Midbrain (tissue), 1 donor: ENCODE measurements around the gene ERICH4.
A peak's percentile ranks its signal among the peaks of the same experiment; 100 is the strongest.

ENCODE experiments used
- DNase-seq: peaks from one replicate; lab custom pipeline; 2025; lab: John Stamatoyannopoulos, UW

ERICH4 gene

DNA sequence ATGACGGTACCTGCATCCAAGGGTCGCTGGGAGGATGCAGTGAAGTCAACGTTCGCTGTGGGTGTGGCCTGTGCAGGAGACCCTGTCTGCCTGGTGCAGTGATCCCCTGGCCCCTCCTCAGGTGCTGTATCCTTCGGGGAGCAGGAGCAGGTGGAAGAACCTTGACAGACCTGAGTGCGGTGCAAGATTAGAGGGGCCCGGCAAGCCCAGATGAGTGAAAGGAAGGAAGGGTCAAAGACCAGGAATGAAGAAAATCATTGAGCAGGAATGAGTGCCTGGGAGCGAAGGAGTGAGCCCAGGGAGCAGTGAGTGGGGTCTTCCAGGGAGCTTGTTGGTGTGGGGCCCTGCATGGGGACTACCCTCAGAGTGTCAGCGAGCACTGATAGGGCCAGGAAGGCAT is 28.5 kb upstream of the ERICH4 start:
- DNase-seq: no peak

- no peak for DNase-seq
These were observed 27.8 kb upstream of the ERICH4 start for GRCh38 chr19:41415154-41415571.

DNA sequence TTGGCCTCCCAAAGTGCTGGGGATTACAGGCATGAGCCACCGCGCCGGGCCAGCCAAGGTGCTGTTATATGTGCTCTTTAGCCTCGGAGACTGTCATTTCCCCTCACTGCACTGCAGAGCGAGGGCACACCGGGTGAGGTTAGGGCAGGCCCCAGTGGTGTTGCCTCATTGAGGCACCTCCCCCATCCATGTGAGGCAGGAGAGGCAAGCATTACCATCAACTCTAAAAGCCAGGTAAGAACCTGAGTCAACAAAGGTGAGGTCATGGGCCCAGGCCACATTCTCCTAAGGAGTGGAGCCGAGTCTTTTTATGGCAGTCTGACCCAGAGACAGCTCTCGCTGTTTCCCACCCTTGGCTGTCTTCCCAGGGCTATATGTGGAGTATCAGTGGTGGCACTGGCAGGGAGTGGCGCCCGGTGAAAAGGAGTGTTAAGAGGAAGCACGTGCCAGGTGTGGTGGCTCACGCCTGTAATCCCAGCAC is 26.7 kb upstream of the ERICH4 start:
- no peak for DNase-seq

- no peak for DNase-seq
These were observed 22.7 kb upstream of the ERICH4 start for GRCh38 chr19:41420101-41420880.

GRCh38 chr19:41421314-41421713 is 21.6 kb upstream of the ERICH4 start:
- DNase-seq: no peak

GRCh38 chr19:41421973-41422372 is 21.0 kb upstream of the ERICH4 start:
- DNase-seq: no peak

- no peak for DNase-seq
These were observed 20.5 kb upstream of the ERICH4 start for GRCh38 chr19:41422456-41422855.

DNA sequence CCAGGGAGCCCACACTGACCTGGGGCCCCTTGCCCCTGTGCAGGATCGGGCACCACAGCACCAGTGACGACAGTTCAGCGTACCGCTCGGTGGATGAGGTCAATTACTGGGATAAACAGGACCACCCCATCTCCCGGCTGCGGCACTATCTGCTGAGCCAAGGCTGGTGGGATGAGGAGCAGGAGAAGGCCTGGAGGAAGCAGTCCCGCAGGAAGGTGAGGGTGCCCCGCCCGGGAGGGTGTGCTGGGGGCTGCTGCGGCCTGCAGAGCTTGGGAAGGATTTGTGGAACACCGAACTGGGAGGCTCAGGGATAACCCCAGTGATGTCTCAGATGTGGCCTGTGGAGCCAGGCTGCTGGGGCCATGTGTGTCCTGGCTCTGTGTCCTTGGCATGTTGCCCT is 20.0 kb upstream of the ERICH4 start:
- DNase-seq: no peak

- no peak for DNase-seq
These were observed 18.4 kb upstream of the ERICH4 start for GRCh38 chr19:41424335-41425173.

- DNase-seq: no peak
These were observed 17.5 kb upstream of the ERICH4 start for GRCh38 chr19:41425174-41426115.

DNA sequence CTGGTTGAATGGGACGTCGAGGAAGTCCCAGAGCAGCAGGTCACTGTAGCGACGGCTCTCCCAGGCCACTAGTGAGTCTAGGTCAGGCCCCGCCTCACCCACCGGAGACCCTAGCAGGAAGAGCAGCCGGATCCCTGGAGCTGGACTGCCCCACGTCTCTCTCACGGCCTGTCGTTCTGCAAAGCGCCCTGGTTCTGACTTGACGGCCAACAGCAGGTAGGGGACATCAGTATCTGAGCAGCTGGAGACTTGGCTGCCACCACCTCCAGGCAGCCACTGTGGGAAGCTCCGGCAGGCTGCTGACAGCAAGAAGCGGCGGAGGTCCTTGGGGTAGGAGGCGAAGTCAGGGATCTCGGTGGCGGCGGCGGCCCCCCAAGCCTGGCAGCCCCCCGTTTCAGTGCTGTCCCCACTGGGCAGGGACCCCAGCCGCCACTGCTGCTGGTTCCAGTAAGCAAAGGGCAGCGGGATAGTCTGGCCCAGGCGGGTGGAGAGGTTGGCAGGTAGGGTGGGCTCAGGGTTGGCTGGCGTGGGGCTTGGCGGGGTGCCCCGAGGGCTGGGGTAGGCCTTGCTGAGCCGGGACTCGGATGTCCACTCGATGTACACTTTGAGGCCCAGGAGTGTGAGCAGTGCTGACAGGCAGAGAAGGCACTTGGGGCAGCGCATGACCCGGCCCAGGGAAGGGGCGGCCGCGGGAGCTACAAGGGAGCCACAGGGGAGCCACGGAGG is 16.7 kb upstream of the ERICH4 start:
- DNase-seq: no peak

DNA sequence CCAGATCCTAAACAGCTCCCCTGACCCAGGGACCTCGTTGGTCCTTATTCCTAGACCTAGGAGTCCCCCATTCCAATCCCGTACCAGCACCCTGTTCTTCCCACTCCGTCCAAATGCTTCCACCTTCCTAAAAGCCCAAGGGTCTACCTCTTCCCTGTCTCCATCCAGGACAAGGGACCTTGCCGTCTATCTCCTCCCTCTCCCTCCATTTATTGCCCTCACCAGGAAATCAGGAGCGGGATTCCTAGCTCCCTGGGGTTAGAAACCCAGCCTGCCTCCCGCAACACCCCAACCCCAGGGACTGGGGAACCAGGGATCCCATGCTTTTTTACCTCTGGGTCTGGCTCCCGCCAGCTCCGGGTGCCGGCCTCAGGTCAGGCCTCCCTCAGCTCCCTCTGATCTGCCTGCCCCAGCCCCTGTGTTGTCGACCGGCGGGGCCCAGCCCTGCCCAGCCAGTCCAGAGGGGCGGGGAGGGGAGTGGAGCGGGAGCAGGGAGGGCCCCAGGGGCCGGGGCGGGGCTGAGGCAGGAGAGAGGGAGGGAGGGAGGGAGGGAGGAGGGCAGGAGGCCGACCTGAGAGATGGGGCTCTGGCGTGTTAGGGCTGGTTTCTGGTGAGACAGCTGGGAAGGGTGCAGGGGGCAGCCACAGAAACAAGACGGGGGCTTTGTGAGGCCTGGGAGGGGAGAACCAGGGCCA is 15.9 kb upstream of the ERICH4 start, which contains the start of gene B3GNT8:
TSS of gene B3GNT8 (minus strand) at position 423 of the 695 bp plus-strand sequence. CDS start 596 bp downstream, outside the sequence.
- DNase-seq: no peak

DNA sequence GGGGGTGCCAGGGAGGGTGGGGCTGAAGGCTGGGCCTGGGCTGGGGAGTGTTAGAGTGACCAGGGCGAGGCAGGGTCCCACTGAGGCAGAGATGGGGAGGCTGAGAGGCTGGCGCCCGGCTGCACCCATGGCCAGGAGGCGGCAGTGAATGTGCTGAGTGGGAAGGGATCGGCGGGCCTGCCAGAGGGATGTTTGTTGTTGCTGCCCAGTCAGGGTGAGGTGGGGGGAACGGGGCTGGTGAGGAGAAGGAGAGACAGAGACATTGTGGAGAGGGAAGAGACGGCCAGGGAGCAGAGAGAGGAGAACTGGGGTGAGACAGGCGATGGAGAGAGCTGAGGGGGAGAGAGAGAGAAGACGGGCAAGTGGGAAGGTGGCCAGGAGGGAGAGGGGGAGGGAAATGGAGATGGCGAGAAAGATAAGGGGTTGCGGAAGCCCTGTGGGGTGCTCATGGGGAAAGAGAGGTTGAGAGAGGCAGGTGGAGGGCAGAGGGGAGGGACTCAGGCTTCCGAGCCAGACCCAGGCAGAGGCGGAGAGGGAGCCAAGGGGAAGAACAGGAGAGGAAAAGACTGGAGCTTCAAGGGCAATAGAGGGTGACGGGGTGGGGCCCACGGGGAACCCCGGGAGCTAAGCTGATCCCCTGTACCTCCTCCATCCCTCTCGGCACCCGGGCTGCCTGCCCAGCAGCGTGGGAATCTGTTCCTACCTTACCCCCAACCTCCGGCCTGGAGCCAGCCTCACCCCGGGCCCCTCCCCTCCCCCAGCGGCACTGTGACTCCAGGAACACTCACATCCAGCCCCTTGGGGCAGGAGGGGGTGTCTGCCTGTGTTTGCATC is 15.1 kb upstream of the ERICH4 start:
- DNase-seq: no peak

GRCh38 chr19:41428481-41428859 is 14.5 kb upstream of the ERICH4 start:
- DNase-seq: no peak

DNA sequence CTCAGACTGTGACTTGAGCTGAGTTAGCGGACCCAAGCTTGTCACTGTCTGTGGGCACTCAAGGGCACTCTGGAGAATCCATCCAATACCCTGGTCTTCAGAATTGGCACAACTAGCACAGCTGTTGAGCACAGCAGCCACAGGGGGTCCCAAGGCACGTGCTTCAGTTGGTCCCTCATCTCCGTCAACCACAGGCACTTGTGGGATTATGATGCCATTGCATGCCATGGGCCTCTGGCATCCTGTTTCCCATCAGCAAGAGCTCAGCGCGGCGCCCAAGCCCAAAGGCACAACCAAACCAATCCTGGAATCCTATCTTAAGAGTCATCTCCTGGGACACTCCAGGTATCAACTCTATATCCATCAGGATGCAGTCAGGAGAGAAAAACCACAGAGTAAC is 12.0 kb upstream of the ERICH4 start:
- DNase-seq: no peak

- DNase-seq: peak; percentile 4
These were observed 11.2 kb upstream of the ERICH4 start for GRCh38 chr19:41431426-41432386.

- no peak for DNase-seq
These were observed 9.8 kb upstream of the ERICH4 start for GRCh38 chr19:41433171-41433570.

DNA sequence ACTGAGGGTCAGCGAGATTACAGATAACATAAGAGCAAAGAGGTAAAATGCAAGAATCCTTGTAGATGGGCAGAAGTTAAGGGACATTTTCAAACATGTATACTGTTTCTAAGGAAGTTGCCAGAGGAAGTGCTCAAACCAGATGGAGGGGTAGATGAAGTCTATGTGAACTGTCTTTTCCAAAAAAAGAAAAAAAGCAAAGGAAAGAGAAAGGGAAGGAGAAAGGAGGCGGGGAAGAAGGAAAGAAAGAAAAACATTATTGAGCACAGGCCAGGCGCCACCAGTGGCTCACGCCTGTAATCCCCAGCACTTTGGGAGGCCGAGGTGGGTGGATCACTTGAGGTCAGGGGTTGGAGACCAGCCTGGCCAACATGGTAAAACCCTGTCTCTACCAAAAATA is 8.5 kb upstream of the ERICH4 start:
- DNase-seq: no peak
